Endothelial cell of umbilical vein (primary cell): ENCODE results near the gene TCERG1L.

Experiments used
- CTCF ChIP-seq, 2 donors: IDR thresholded peaks; 1 replicate in 1 of 2; 2 replicates in 1 of 2; pipeline ENCODE4 v1.5.1; 2011; ENCODE audit warnings: low read length in 2 of 2, mild to moderate bottlenecking in 2 of 2, moderate library complexity in 2 of 2, control low read depth in 1 of 2, inconsistent platforms in 1 of 2, low read depth in 1 of 2; ENCODE audit not compliant: insufficient read depth in 1 of 2; ENCODE audit errors: extremely low read depth in 1 of 2
- EZH2 ChIP-seq: IDR thresholded peaks from 2 replicates; pipeline ENCODE4 v1.6.1; 2012; ENCODE audit warnings: borderline replicate concordance, low read depth, mild to moderate bottlenecking, moderate library complexity, low read length, inconsistent platforms; ENCODE audit not compliant: severe bottlenecking
- POLR2A ChIP-seq: IDR thresholded peaks from 2 replicates; pipeline ENCODE4 v1.6.1; 2012; ENCODE audit warnings: low read depth, mild to moderate bottlenecking, control low read depth, low read length
- POLR2AphosphoS5 ChIP-seq: IDR thresholded peaks from 2 replicates; pipeline ENCODE4 v1.6.1; 2012; ENCODE audit warnings: low read depth, mild to moderate bottlenecking, control low read depth, low read length, moderate library complexity; ENCODE audit not compliant: insufficient read depth

- no peak for TF ChIP-seq CTCF (IDR thresholded peaks at IDR 0.05; ENCODE audit: extremely low read depth in 1 of 2, insufficient read depth in 1 of 2, low read depth in 1 of 2, low read length in 2 of 2)
- TF ChIP-seq POLR2AphosphoS5 = no peak
- TF ChIP-seq EZH2 = no peak
- TF ChIP-seq POLR2A = no peak
Observed at GRCh38 chr10:131249238-131249954, 62.1 kb downstream of the TCERG1L start.
